IMR-90 (cell line): Measurements from ENCODE around the gene NOS1. TPM values are rescaled to one million over a fixed set of nuclear protein-coding genes. Genes with fewer than 3 reads are reported as not detected.
"Not testable (repeated sequence)": the region's sequence is repeated elsewhere in the genome, so short reads cannot be mapped to it uniquely, and the experiment has no call there.

Source experiments
- ATAC-seq: fragments of 200-7000 bp; cut with Tn5 transposase; 2 replicates; pipeline ENCODE4 v1.9.1; 2020; ENCODE audit warnings: low read depth, mild to moderate bottlenecking, moderate library complexity
- BruUV-seq: library from RNA; stranded (reverse); fragments of 400-500 nt; replicated peaks from 2 replicates; lab custom pipeline; 2021; lab: Mats Ljungman, UMichigan
- CTCF ChIA-PET: fragments of 300-600 bp; formaldehyde crosslinking; extraction: SDS; loops from one replicate; lab custom pipeline; 2021; ENCODE audit warnings: antibody characterized with exemption; lab: Yijun Ruan, JAX
- POLR2A ChIA-PET: fragments of 300-600 bp; sonication (Branson Sonifier 250); formaldehyde crosslinking; loops from one replicate; lab custom pipeline; 2022; ENCODE audit warnings: antibody characterized with exemption; ENCODE audit not compliant: unreplicated experiment; lab: Charles Lee
- DNase-seq: peaks from one replicate; pipeline ENCODE4 v3.0.0; 2013
- H2AFZ ChIP-seq: replicated peaks from 2 replicates; pipeline ENCODE3; 2013; ENCODE audit warnings: low read length, mild to moderate bottlenecking; ENCODE audit not compliant: poor library complexity
- H2AK5ac ChIP-seq: 2 replicates; pipeline ENCODE4 v1.6.1; 2013; ENCODE audit warnings: low read depth, low read length, inconsistent platforms
- H2AK9ac ChIP-seq: replicated peaks from 2 replicates; pipeline ENCODE3; 2013; ENCODE audit warnings: mild to moderate bottlenecking, low read depth, low read length, moderate library complexity; ENCODE audit not compliant: poor library complexity
- H2BK120ac ChIP-seq: 2 replicates; pipeline ENCODE4 v1.6.1; 2013; ENCODE audit warnings: low read depth, low read length, inconsistent platforms
- H2BK15ac ChIP-seq: 3 replicates; pipeline ENCODE4 v1.6.1; 2013; ENCODE audit warnings: low read depth, low read length, inconsistent platforms
- H2BK20ac ChIP-seq: 2 replicates; pipeline ENCODE4 v1.6.1; 2013; ENCODE audit warnings: low read depth, mild to moderate bottlenecking, inconsistent platforms, low read length, moderate library complexity
- H2BK5ac ChIP-seq: 2 replicates; pipeline ENCODE4 v1.6.1; 2013; ENCODE audit warnings: mild to moderate bottlenecking, low read depth, low read length, inconsistent platforms; ENCODE audit not compliant: poor library complexity, severe bottlenecking
- H3K14ac ChIP-seq: replicated peaks from 2 replicates; pipeline ENCODE4 v1.6.1; 2013; ENCODE audit warnings: low read depth, low read length, inconsistent platforms
- H3K18ac ChIP-seq: 2 replicates; pipeline ENCODE4 v1.6.1; 2013; ENCODE audit warnings: low read depth, low read length, control low read depth
- H3K23ac ChIP-seq: 2 replicates; pipeline ENCODE4 v1.6.1; 2013; ENCODE audit warnings: low read depth, low read length, inconsistent platforms
- H3K27ac ChIP-seq: 2 replicates; pipeline ENCODE4 v1.5.1; 2013; ENCODE audit warnings: mild to moderate bottlenecking, control low read depth, low read length; ENCODE audit not compliant: insufficient read depth
- H3K27me3 ChIP-seq: 2 replicates; pipeline ENCODE4 v1.6.1; 2013; ENCODE audit warnings: low read length; ENCODE audit not compliant: control insufficient read depth, insufficient read depth
- H3K36me3 ChIP-seq: 2 replicates; pipeline ENCODE4 v1.6.1; 2013; ENCODE audit warnings: low read length, mixed read lengths; ENCODE audit not compliant: control insufficient read depth, insufficient read depth
- H3K4ac ChIP-seq: 2 replicates; pipeline ENCODE4 v1.6.1; 2013; ENCODE audit warnings: low read depth, low read length, inconsistent platforms
- H3K4me1 ChIP-seq: 2 replicates; pipeline ENCODE4 v1.6.1; 2013; ENCODE audit warnings: low read length, mixed read lengths; ENCODE audit not compliant: control insufficient read depth, insufficient read depth
- H3K4me2 ChIP-seq: 2 replicates; pipeline ENCODE4 v1.6.1; 2013; ENCODE audit warnings: low read depth, mild to moderate bottlenecking, control low read depth, low read length, moderate library complexity
- H3K4me3 ChIP-seq: 2 replicates; pipeline ENCODE4 v1.5.1; 2013; ENCODE audit warnings: low read depth, mild to moderate bottlenecking, control low read depth, low read length, moderate library complexity; ENCODE audit not compliant: insufficient read depth
- H3K56ac ChIP-seq: 2 replicates; pipeline ENCODE4 v1.6.1; 2013; ENCODE audit warnings: low read length, inconsistent platforms; ENCODE audit not compliant: insufficient read depth; ENCODE audit errors: extremely low read depth
- H3K79me1 ChIP-seq, 2 experiments: 2 replicates each; pipeline ENCODE4 v1.6.1; 2013; ENCODE audit warnings: low read length in 2 of 2, inconsistent platforms in 1 of 2, low read depth in 1 of 2
- H3K9ac ChIP-seq: 2 replicates; pipeline ENCODE4 v1.6.1; 2013; ENCODE audit warnings: low read depth, low read length, control low read depth
- H3K9me1 ChIP-seq: 2 replicates; pipeline ENCODE4 v1.6.1; 2013; ENCODE audit warnings: low read length, inconsistent platforms; ENCODE audit not compliant: insufficient read depth
- H3K9me3 ChIP-seq: 2 replicates; pipeline ENCODE4 v1.6.1; 2013; ENCODE audit warnings: low read length; ENCODE audit not compliant: control insufficient read depth, insufficient read depth
- H4K20me1 ChIP-seq: 2 replicates; pipeline ENCODE4 v1.6.1; 2013; ENCODE audit warnings: low read length, inconsistent platforms; ENCODE audit not compliant: insufficient read depth
- H4K5ac ChIP-seq: 2 replicates; pipeline ENCODE4 v1.6.1; 2013; ENCODE audit warnings: mild to moderate bottlenecking, low read depth, low read length, control low read depth
- H4K8ac ChIP-seq, 2 experiments: 2 replicates each; pipeline ENCODE4 v1.6.1; 2013; ENCODE audit warnings: low read depth in 2 of 2, low read length in 2 of 2, control low read depth in 1 of 2, inconsistent platforms in 1 of 2
- H4K91ac ChIP-seq: 2 replicates; pipeline ENCODE4 v1.6.1; 2013; ENCODE audit warnings: low read depth, low read length, inconsistent platforms; ENCODE audit not compliant: insufficient read depth
- WGBS, 2 experiments: methylation state at CpG; one replicate each; pipeline versions ENCODE4 v1.1.5 to v1.1.7; 2013; ENCODE audit warnings: missing lambda C conversion rate in 2 of 2; ENCODE audit not compliant: insufficient read length in 1 of 2; ENCODE audit errors: extremely low coverage in 2 of 2; 5-methylcytosine and 5-hydroxymethylcytosine counted together
- dilution Hi-C: fragments of 300-500 bp; cut with HindIII; formaldehyde crosslinking; loops from one replicate; pipeline ENCODE4 v1.14.3; 2018; ENCODE audit warnings: low sequenced_read_pairs; ENCODE audit not compliant: unreplicated experiment
- in situ Hi-C: fragments of 300-500 bp; cut with MboI; formaldehyde crosslinking; loops from 3 replicates; pipeline ENCODE4 v1.14.3; 2019; ENCODE audit warnings: low sequenced_read_pairs, inconsistent platforms, mixed read lengths
- intact Hi-C: fragments of 100-400 bp; cut with micrococcal nuclease; formaldehyde crosslinking; loops from 2 replicates; pipeline ENCODE4 v1.10.0; 2022
- polyA plus RNA-seq, 3 experiments: library from polyadenylated mRNA; depleted of rRNA; stranded (reverse); fragments of >200 nt; gene quantifications; 2 replicates each; pipeline ENCODE4 v1.2.3, GENCODE V29; 2012; ENCODE audit warnings: low replicate concordance in 1 of 3
- total RNA-seq: library from RNA; depleted of rRNA; stranded (reverse); fragments of >200 nt; gene quantifications from 2 replicates; pipeline ENCODE4 v1.2.3, GENCODE V29; 2012

The NOS1 gene
- total and polyA plus RNA-seq, 2 of the 4 experiments (the other 2 are of a cell fraction), result 0.09 TPM; not detected in 1

DNA sequence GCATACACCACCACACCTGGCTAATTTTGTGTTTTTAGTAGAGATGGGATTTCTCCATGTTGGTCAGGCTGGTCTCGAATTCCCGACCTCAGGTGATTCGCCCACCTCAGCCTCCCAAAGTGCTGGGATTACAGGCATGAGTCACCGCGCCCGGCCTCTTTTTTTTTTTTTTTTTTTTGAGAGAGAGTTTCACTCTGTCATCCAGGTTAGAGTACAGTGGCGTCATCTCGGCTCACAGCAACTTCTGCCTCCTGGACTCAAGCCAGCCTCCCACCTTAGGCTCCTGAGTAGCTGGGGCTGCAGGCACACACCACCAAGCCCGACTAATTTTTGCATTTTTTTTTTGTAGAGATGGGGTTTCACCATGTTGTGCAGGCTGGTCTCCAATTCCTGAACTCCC lies 166.4 kb downstream of the NOS1 start:
- H2BK20ac ChIP-seq, H3K14ac ChIP-seq, H2BK5ac ChIP-seq, H3K4ac ChIP-seq, H4K91ac ChIP-seq, H3K4me1 ChIP-seq, H2AK5ac ChIP-seq, H3K9ac ChIP-seq, POLR2A ChIA-PET, H3K27me3 ChIP-seq, H2BK15ac ChIP-seq, H3K4me2 ChIP-seq, H3K4me3 ChIP-seq, H3K36me3 ChIP-seq, H4K8ac ChIP-seq, in situ Hi-C loops, DNase-seq, H3K9me3 ChIP-seq, H2AK9ac ChIP-seq, BruUV-seq, dilution Hi-C loops, H3K9me1 ChIP-seq, H3K79me1 ChIP-seq, intact Hi-C loops, H4K20me1 ChIP-seq, H3K18ac ChIP-seq, H2BK120ac ChIP-seq, H3K27ac ChIP-seq, H2AFZ ChIP-seq, H3K56ac ChIP-seq, ATAC-seq, H4K5ac ChIP-seq, H3K23ac ChIP-seq: not testable (repeated sequence)
- CTCF ChIA-PET, result interaction anchor here (0.6 to 0.7 kb wide), 2 partner anchors 27 to 138 kb away, joined by 4 read pairs; no protein-coding TSS in a partner anchor
- WGBS, 2 experiments, result no CpG with 5 or more reads among the region's 9 CpGs
